Choroid plexus epithelial cell (primary cell): ENCODE results near the gene KMT5B.

Experiments
- DNase-seq: peaks from one replicate; pipeline ENCODE4 v3.0.0-alpha.2; 2010; ENCODE audit warnings: low read depth
- H3K4me3 ChIP-seq: 2 replicates; pipeline ENCODE4 v1.5.1; 2011; ENCODE audit warnings: low read depth, mild to moderate bottlenecking, control low read depth, low read length, moderate library complexity
- TF ChIP-seq, protein P1 (sequence below): conservative IDR thresholded peaks from 2 replicates; pipeline ENCODE4 v1.5.1; 2011; ENCODE audit warnings: low read depth, mild to moderate bottlenecking, control low read depth, inconsistent platforms, low read length, moderate library complexity

The KMT5B gene

DNA sequence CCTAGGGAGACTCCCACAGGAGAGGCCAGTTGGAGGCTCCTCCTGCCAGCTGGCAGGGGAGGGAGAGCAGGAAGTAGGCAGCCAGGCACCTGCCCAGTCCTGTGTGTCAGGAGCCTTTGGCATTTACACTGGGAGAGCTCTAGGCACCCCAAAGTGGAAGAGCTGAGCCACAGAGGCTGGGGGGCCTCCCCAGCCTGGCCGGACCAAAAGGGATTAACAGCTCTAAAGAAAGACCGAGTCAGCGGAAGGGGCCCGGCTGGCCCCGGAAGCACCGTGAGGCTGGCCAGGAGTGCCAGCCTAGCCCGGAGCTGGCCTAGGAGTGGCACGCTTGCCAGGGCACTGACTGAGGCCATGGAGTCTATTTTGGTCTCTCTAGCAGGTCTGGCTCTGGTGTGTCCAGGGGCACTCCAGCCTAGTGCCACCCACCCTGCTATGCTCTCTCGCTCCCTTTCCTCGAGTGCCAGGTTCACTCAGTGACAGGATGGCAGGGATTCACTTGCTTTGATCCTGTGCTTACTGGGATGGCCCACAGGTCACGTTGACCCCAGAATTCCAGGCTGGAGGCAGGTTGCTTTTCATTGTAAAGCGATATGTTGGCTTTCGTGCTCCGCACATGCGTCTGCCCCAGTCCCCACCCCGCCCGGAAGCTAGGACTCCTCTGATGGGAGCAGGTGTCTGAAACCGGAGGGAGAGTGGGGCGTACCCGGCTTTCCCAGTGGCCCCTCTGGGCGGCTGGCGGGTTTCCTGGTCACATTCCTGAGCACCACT is 3.3 kb upstream of the KMT5B start:
- no peak overlapping the region for H3K4me3 ChIP-seq
- TF ChIP-seq, protein P1, sequence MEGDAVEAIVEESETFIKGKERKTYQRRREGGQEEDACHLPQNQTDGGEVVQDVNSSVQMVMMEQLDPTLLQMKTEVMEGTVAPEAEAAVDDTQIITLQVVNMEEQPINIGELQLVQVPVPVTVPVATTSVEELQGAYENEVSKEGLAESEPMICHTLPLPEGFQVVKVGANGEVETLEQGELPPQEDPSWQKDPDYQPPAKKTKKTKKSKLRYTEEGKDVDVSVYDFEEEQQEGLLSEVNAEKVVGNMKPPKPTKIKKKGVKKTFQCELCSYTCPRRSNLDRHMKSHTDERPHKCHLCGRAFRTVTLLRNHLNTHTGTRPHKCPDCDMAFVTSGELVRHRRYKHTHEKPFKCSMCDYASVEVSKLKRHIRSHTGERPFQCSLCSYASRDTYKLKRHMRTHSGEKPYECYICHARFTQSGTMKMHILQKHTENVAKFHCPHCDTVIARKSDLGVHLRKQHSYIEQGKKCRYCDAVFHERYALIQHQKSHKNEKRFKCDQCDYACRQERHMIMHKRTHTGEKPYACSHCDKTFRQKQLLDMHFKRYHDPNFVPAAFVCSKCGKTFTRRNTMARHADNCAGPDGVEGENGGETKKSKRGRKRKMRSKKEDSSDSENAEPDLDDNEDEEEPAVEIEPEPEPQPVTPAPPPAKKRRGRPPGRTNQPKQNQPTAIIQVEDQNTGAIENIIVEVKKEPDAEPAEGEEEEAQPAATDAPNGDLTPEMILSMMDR = no peak
- DNase-seq = no peak

DNA sequence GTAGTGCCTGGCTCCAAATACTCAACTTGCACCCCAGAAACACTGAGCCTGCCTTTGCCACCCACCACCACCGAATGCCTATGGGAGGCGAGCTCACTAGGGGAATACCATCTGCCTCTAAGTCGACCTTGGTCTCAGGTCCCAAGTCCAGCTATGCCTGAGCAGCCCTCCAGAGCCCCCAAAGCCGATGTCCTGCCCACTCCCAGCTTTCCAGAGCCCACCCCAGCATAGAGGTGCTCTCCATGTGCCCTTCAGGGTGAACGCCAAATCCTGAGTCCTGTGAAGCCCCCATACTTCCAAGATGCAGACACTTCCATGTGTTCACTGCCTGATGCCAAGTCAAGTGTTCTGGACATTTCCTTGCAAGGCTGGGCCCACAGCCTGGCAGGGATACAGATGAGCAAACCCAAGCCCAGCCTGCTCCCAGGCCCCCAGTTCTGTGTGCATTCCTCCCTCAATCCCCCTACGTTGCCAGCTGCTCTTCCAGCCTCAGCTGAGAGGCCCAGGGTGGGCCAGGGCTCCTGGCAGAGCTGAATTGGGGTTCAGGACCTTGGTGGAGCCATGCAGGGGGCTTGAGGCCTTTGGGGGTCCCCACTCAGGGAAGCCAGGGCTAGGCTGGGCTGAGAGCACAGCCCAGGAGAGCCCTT is 2.6 kb upstream of the KMT5B start:
- DNase-seq = no peak
- TF ChIP-seq, protein P1 = no peak
- H3K4me3 ChIP-seq = no peak overlapping the region

DNA sequence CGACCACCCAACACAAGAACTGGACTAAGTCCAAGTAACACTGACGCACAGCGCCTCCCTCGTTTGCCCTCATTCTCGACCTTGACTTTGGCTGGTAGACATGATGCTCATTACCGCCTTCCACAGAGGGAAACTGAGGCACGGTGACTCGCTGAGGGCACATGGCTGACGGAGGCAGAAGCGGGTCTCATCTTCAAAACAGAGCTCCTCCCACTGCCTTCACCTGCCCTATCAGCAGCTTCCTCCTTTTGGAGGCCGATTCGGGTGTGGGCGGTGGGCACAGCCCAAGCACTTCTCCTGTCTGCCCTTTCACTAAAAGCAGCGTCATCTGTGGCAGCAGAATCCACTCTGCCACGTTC is 2.0 kb upstream of the KMT5B start:
- no peak for DNase-seq
- no peak overlapping the region for H3K4me3 ChIP-seq
- TF ChIP-seq, protein P1 = no peak

DNA sequence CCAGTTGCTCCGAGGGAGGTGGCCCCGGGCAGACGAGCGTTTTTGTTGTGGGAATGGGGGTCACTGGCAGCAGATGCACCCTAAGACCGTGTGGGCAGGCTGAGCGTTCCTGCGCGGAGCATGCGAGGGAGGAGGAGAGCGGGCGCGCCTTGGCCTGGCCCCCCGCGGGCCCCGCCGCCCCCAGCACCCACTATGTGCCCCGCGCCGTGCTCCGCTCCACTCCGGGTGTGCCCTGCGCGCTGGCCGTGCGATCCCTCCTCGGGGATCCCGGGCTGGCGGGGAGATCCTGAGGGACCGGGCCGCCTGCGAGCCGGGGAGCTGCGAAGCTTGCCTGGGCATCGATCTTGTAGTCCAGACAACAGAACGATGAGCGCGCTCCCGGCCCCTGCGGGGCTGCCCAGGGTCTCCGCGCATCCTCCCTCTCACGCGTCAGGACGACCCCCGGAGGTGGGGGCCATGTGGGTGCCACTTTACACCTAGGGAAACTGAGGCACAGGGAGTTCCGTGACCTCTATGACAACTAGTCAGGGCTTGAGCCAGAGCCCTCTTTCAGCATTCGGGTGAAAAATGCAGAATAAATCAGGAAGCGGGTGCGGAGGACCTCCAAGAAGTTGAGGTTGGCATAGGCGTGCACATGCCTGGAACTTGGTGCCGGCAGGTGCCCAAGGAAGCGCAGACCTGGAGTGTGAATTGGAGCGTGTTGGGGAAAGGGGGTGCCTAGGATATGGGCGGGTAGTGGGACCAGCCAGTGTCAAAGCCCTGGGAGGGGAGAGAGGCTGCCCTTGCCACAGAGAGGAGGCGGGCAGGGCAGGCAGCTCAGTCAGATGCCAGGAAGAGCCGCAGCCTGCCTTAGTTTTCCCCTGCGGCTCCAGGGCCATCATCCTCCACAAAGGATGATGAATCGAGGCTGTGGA is 1.3 kb upstream of the KMT5B start:
- DNase-seq = peak; percentile 14
- TF ChIP-seq, protein P1 = no peak
- H3K4me3 ChIP-seq = peak overlapping the region; percentile 95

DNA sequence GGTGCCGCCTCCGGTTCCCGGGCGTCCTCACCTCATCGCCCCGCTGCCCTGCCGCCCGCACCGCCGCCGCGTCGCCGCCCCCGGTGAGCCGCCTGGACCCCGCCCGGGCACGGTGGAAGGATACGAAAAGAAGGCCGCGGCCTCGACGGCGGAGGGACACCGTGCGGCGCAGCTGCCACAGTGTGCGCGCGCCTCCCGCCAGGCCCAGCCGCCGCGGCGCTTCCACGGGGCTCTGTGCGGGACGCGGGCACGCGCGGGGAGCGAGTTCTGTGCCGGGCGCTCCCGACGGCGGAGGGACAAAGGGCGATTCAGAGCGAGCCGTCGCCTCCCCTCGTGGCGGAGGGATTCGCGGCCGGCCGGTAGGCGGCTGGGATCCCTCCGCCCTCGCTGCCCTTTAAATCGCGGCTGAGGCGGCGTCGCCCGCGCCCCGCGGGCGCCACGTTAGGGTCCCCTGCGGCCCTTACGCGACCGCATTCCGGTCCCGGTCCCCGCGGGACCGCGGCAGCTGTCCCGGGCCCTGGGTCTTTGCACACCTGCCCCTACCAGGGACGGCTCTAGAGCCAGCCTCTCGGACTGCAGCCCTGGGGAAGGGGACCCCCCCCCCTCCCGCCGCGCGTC is 568 bp upstream of the KMT5B start:
- H3K4me3 ChIP-seq = peak overlapping the region; percentile 95
- TF ChIP-seq, protein P1 = no peak
- DNase-seq = peak; percentile 98

DNA sequence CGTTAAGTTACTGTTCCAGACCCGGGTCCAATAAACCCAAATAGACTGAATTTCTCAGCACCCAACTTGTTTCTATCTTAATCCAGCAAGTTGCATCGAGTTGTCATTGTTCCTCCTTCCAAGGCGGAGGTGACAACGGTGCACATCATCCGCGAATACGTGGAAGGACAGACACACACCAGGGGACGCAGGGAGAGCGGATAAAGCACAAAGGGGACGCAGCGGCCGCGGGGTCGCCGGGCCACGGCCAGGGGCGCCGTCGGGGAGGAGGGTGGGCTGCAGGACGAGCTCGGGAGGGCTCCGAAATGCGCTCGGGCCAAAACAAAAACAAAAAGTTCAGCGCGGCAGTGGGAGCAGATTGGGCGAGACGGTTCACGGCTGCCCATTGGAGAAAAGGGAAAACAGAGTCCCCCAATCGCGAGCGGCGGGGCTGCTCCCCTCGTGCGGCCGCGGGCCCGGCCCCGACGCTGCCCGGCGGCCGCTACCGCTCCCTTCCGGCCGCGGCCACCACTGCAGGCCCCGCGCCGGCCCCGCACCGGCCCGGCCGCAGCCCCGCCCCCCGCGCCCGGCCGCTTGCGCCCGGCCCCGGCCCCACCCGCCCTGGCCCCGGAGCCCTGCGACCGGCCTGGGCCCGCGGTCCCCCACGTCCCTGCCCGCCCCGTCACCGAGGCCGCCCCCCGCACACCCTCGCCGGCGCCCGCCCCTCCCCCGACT is 518 bp downstream of the KMT5B start:
- DNase-seq = peak; percentile 81
- TF ChIP-seq, protein P1 = peak; percentile 23
- H3K4me3 ChIP-seq = peak overlapping the region; percentile 95
